HG03095 (cell line): ENCODE measurements around the gene IL36RN.
"Not testable (repeated sequence)": the region's sequence is repeated elsewhere in the genome, so short reads cannot be mapped to it uniquely, and the experiment has no call there.

Source experiments
- ATAC-seq: cut with Tn5 transposase; IDR thresholded peaks from one replicate; pipeline ENCODE4 v1.9.1; 2021; ENCODE audit warnings: moderate library complexity; ENCODE audit not compliant: unreplicated experiment

Gene IL36RN

GRCh38 chr2:113072584-113072983, 13.6 kb downstream of the IL36RN start:
- no peak for ATAC-seq

- ATAC-seq, result no peak
Measured at GRCh38 chr2:113073325-113073834, 14.4 kb downstream of the IL36RN start.

GRCh38 chr2:113075030-113075429, 16.0 kb downstream of the IL36RN start:
- ATAC-seq, result no peak

GRCh38 chr2:113075600-113075999, 16.6 kb downstream of the IL36RN start:
- no peak for ATAC-seq

GRCh38 chr2:113076954-113077669, 18.1 kb downstream of the IL36RN start:
- no peak for ATAC-seq

GRCh38 chr2:113077921-113078320, 18.9 kb downstream of the IL36RN start:
- no peak for ATAC-seq

- no peak for ATAC-seq
Measured at GRCh38 chr2:113078350-113078839, 19.4 kb downstream of the IL36RN start.

- no peak for ATAC-seq
Measured at GRCh38 chr2:113079131-113079530, 20.1 kb downstream of the IL36RN start.

- no peak for ATAC-seq
Measured at GRCh38 chr2:113080134-113080533, 21.1 kb downstream of the IL36RN start.

- ATAC-seq, result no peak
Measured at GRCh38 chr2:113081488-113082210, 22.7 kb downstream of the IL36RN start.

GRCh38 chr2:113083296-113083695, 24.3 kb downstream of the IL36RN start:
- no peak for ATAC-seq

- no peak for ATAC-seq
Measured at GRCh38 chr2:113084249-113085000, 25.4 kb downstream of the IL36RN start.

GRCh38 chr2:113085542-113085941, 26.5 kb downstream of the IL36RN start:
- no peak for ATAC-seq

GRCh38 chr2:113088213-113088992, 29.4 kb downstream of the IL36RN start:
- ATAC-seq, result no peak

GRCh38 chr2:113089916-113090315, 30.9 kb downstream of the IL36RN start:
- ATAC-seq, result no peak

GRCh38 chr2:113091231-113091896, 32.4 kb downstream of the IL36RN start:
- ATAC-seq, result no peak

GRCh38 chr2:113092864-113093612, 34.0 kb downstream of the IL36RN start:
- ATAC-seq, result no peak

- no peak for ATAC-seq
Measured at GRCh38 chr2:113093613-113093977, 34.6 kb downstream of the IL36RN start.

- not testable (repeated sequence) for ATAC-seq
Measured at GRCh38 chr2:113096306-113096705, 37.3 kb downstream of the IL36RN start.
